Posterior cingulate gyrus (tissue), 11 donors: ENCODE results near the gene VRK2.

Experiments used
- DNase-seq, 10 donors: peaks; one replicate each; pipeline versions ENCODE4 v3.0.0 to v3.0.0-alpha.2; 2020 to 2021; ENCODE audit warnings: mixed read lengths in 3 of 10
- intact Hi-C: fragments of 100-400 bp; cut with DNase I; formaldehyde crosslinking; loops from one replicate; pipeline ENCODE4 v1.15.1; 2023

VRK2 gene

DNA sequence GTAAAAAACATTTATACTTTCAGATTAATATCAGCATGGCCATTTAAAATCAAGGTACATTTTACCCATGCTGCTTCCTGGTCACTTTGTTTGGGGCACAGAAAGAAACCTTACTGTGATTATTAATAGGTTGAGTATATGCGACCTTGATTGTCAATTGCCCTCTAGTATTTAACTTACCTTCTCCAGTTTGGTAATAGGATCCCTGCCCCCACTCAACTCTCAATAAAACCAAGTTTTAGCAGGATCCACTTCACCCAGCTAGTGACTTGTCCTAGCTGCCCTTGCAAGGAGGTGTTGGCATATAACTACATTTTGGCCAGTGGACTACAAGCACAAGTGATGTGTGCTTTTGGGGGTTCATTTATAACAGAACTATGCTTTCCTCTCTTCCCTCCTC is 160.2 kb downstream of the VRK2 start:
- intact Hi-C loops: no loop called here
- DNase-seq: no peak

DNA sequence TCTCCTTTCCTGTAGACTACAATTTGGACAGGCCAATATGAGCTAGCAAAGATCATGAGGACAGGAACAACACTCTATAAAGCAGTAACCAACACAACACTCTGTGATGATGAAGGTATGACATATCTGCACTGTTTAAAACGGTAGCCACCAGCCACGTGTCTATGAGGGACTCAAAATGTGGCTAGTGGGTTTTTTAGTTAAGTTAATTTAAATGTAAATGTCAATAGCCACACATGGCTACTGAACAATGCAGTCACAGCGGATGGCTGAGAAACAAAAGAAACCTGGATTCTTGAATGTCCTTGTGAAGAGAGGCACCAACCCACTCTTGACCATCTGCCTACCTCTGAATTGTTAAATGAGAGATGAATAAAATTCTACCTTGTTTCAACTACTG is 160.6 kb downstream of the VRK2 start:
- DNase-seq: no peak

More for the DNA sequence above, 160.6 kb downstream of the VRK2 start:
- intact Hi-C loops: no loop called here
